Tibial nerve (tissue), 3 donors: ENCODE results near the gene PLGRKT.

Experiments
- POLR2A ChIP-seq, 2 donors: fragments of 450-650 bp; IDR thresholded peaks; one replicate each; pipeline ENCODE4 v1.6.1; 2017; ENCODE audit warnings: antibody characterized with exemption in 2 of 2, mild to moderate bottlenecking in 2 of 2, moderate library complexity in 2 of 2
- TF ChIP-seq, protein P1 (sequence below), 5 experiments: fragments of 200-600 bp in 3 of 5; fragments of 450-650 bp in 2 of 5; sonication (generic) in 3 of 5; IDR thresholded peaks; one replicate each; pipeline ENCODE4 v1.5.1; 2016 to 2019; ENCODE audit warnings: antibody characterized with exemption in 5 of 5, mild to moderate bottlenecking in 3 of 5, moderate library complexity in 2 of 5

DNA sequence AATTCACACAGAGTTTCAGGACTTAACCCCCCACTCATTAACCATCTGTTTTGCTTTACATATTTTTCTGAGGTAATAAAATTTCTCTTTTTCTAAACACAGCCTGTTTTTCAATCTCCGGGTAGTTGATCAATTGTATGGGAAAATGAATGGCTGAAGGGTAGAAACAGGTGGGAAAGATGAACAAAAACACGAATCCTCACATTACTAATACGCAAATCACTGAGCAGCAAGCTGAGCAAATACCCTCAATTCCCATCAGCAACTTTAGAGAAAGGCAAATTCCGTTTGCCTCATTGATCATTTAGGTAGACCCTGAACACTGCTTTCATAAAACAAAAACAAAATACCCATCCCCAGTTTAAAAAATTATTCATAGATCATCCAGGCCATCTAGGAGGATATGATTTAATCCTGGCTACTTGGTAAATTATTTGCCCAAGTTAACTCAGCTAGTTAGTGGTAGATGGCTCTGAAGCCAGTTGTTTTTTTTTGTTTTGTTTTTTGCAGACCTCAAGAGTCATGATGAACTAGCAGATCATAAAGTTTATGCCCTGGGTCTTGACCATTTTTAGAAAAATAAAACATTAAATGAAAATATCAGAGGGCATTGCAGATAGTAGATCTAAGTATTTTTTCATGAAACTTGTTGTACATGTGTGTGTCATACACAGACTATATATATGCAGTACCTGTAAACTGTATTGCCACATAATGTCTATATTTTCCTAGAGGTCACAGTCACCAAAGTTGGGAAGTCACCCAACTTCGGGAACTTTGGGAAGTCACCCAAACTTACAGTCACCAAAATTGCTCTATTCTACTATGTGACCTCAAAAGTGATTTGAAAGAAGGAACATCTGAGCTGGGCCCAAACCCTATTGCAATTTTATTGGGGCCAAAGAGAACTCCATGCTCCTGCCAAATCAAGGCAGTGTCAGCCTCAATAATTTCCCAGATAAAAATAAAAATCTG, 11.0 kb upstream of the PLGRKT start:
- TF ChIP-seq POLR2A (IDR thresholded peaks at IDR 0.05) = no peak
- TF ChIP-seq, protein P1, sequence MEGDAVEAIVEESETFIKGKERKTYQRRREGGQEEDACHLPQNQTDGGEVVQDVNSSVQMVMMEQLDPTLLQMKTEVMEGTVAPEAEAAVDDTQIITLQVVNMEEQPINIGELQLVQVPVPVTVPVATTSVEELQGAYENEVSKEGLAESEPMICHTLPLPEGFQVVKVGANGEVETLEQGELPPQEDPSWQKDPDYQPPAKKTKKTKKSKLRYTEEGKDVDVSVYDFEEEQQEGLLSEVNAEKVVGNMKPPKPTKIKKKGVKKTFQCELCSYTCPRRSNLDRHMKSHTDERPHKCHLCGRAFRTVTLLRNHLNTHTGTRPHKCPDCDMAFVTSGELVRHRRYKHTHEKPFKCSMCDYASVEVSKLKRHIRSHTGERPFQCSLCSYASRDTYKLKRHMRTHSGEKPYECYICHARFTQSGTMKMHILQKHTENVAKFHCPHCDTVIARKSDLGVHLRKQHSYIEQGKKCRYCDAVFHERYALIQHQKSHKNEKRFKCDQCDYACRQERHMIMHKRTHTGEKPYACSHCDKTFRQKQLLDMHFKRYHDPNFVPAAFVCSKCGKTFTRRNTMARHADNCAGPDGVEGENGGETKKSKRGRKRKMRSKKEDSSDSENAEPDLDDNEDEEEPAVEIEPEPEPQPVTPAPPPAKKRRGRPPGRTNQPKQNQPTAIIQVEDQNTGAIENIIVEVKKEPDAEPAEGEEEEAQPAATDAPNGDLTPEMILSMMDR (IDR thresholded peaks at IDR 0.05) = no peak
